GDM1 (cell line): ENCODE data around the gene COL8A2.

Source experiments
- DNase-seq: peaks from one replicate; lab custom pipeline; 2025; lab: John Stamatoyannopoulos, UW

The COL8A2 gene

DNA sequence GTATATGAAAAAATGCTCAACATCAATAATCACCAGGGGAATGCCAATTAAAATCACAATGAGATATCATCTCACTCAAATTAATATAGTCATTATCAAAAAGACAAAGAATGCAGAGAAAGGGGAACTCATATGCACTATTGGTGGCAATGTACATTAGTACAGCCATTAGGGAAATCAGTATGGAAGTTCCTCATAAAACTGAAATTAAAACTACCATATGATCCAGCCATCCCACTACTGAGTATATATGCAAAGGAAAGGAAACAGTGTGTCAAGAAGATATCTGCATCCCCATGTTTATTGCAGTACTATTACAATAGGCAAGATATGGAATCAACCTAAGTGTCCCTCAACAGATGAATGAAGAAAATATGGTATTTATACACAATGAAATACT lies 73.2 kb downstream of the COL8A2 start:
- DNase-seq, result no peak
